GM12874 (cell line): ENCODE data around the gene FMN2.

Experiments used
- CTCF ChIP-seq: IDR thresholded peaks from 2 replicates; pipeline ENCODE4 v1.5.1; 2011; ENCODE audit warnings: low read depth, mild to moderate bottlenecking, control low read depth, low read length, moderate library complexity; ENCODE audit not compliant: insufficient read depth

FMN2 gene

GRCh38 chr1:240138867-240139266 is 47.2 kb downstream of the FMN2 start:
- no peak for TF ChIP-seq CTCF

- no peak for TF ChIP-seq CTCF
Measured at GRCh38 chr1:240139511-240139910, 47.8 kb downstream of the FMN2 start.

GRCh38 chr1:240145120-240145519 is 53.4 kb downstream of the FMN2 start:
- no peak for TF ChIP-seq CTCF

GRCh38 chr1:240148333-240148732 is 56.6 kb downstream of the FMN2 start:
- no peak for TF ChIP-seq CTCF

GRCh38 chr1:240149484-240150094 is 57.9 kb downstream of the FMN2 start:
- peak; percentile 48; the same call in 1 of the 2 replicates for TF ChIP-seq CTCF

- no peak for TF ChIP-seq CTCF
Measured at GRCh38 chr1:240151136-240151735, 59.6 kb downstream of the FMN2 start.

GRCh38 chr1:240152611-240153297 is 61.1 kb downstream of the FMN2 start:
- no peak for TF ChIP-seq CTCF
